ENCODE results near the gene ACTRT2. TPM values are rescaled to one million over a fixed set of nuclear protein-coding genes. Genes with fewer than 3 reads are reported as not detected.

The ACTRT2 gene
- total and polyA plus RNA-seq, 8 donors, result not detected

DNA sequence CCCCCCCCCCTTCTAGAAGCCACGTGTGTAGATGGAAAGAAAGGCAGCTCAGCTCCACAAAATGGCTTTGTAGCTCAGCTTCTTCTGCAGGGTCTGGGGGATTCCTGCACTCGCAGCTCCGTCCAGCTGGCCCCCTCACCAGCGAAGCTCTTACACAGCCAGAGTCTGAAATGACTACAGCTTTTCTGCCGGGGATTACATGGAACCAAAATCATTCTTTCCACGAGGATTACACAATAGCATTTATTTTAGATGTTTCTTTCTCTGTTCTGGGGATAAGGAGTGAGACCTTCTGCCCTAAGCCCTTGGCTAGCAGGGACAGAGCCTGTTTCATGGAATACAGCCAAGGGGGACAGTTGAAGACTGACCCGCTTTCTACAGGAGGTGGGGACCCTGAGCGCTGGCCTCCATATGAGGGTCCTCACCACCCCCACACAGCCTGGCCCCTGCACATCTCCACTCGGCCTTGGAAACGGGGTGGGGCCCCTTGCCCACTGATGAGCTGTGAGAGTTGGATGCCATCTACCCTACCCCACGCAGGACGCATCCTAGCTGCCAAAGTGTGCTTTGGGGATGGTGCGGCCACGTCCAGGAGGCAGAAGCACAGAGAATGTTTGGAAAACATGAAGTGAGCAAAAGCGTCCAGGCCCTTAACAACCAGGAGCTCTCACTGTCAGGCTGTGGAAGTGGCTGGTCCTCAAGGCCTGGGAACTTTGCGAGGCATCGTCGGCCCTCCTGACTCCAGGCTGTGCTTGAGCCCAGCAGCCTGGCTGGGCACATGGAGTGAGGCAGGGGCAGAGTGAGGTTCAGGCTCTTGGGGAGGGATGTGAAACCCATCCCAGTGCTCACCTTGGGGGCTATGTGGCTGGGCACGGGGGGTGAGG, 14.5 kb downstream of the ACTRT2 start:
- TF ChIP-seq POLR2AphosphoS5 (IDR thresholded peaks at IDR 0.05) (no peak), EP300 (IDR thresholded peaks at IDR 0.05) (no peak), POLR2A (IDR thresholded peaks at IDR 0.05) (no peak)
- TF ChIP-seq, protein P1, sequence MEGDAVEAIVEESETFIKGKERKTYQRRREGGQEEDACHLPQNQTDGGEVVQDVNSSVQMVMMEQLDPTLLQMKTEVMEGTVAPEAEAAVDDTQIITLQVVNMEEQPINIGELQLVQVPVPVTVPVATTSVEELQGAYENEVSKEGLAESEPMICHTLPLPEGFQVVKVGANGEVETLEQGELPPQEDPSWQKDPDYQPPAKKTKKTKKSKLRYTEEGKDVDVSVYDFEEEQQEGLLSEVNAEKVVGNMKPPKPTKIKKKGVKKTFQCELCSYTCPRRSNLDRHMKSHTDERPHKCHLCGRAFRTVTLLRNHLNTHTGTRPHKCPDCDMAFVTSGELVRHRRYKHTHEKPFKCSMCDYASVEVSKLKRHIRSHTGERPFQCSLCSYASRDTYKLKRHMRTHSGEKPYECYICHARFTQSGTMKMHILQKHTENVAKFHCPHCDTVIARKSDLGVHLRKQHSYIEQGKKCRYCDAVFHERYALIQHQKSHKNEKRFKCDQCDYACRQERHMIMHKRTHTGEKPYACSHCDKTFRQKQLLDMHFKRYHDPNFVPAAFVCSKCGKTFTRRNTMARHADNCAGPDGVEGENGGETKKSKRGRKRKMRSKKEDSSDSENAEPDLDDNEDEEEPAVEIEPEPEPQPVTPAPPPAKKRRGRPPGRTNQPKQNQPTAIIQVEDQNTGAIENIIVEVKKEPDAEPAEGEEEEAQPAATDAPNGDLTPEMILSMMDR (IDR thresholded peaks at IDR 0.05), result no peak
- no peak overlapping the region for H3K27ac ChIP-seq
- DNase-seq, result no peak
- no peak overlapping the region for H3K4me3 ChIP-seq
- 76 to 80% (median 78%) methylated on average over 16 to 19 of the region's 19 CpGs for WGBS, 5 donors
- intact Hi-C loops (cut with DNase I; ENCODE audit: low total_unique reads), result no loop called here
- no peaks in the 10 kb centered on the region for H3K4me1 ChIP-seq
- peaks cover 0 to 57% (median 4%) of the 10 kb centered on the region in 3 donors for H3K27me3 ChIP-seq
- no peaks in the 10 kb centered on the region for H3K9me3 ChIP-seq
- no peaks in the 10 kb centered on the region for H3K36me3 ChIP-seq

DNA sequence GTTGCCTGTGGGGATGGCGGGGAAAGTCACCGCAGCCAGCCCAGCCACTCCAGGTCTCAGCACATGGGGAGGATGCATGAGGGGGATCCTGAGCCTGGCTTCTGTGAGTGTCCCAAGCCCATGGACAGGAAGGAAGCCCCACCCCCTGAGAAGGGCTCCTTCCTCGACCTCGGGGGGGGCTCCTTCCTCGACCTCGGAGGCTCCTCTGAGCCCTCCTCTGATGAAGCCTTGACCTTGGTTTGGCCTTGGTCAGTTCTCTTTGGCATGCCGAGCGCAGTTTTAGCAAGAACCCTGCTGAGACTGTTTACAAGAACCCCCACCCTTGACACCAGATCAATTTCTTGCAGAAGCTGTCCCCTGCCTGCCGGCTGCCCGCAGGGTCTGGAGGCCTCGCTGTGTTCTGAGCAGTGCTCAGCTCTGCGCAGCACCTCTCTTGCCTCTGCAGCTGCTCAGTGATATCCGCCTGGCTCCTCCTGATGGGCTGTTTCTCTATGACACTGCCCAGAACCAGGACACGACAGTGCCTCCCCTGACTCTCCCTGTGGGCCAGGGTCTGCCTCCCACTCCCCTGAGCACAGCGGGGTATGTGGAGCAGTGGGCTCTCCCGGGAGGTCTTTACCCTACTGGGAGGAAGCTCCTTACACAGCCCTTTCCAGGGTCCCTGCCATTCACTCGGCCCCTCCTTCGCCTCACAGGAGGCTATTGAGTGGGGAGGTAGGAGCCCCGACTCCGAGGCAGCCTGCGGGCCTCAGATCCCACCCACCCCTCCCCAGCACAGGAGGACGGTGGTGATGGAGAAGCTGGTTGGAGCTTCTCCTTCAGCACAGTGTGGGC, 15.4 kb downstream of the ACTRT2 start:
- Histone ChIP-seq H3K36me3 (no peaks in the 10 kb centered on the region), H3K4me3 (no peak overlapping the region), H3K4me1 (no peaks in the 10 kb centered on the region), H3K9me3 (no peaks in the 10 kb centered on the region), H3K27me3 (peaks cover 0 to 48% (median 4%) of the 10 kb centered on the region in 3 donors), H3K27ac (no peak overlapping the region)
- TF ChIP-seq POLR2AphosphoS5 (IDR thresholded peaks at IDR 0.05) (no peak), POLR2A (IDR thresholded peaks at IDR 0.05) (no peak), EP300 (IDR thresholded peaks at IDR 0.05) (no peak)
- TF ChIP-seq, protein P1 (IDR thresholded peaks at IDR 0.05), result no peak
- 58 to 68% (median 66%) methylated on average over 14 to 22 of the region's 22 CpGs for WGBS, 5 donors
- no peak for DNase-seq
- intact Hi-C loops (cut with DNase I; ENCODE audit: low total_unique reads), result no loop called here

DNA sequence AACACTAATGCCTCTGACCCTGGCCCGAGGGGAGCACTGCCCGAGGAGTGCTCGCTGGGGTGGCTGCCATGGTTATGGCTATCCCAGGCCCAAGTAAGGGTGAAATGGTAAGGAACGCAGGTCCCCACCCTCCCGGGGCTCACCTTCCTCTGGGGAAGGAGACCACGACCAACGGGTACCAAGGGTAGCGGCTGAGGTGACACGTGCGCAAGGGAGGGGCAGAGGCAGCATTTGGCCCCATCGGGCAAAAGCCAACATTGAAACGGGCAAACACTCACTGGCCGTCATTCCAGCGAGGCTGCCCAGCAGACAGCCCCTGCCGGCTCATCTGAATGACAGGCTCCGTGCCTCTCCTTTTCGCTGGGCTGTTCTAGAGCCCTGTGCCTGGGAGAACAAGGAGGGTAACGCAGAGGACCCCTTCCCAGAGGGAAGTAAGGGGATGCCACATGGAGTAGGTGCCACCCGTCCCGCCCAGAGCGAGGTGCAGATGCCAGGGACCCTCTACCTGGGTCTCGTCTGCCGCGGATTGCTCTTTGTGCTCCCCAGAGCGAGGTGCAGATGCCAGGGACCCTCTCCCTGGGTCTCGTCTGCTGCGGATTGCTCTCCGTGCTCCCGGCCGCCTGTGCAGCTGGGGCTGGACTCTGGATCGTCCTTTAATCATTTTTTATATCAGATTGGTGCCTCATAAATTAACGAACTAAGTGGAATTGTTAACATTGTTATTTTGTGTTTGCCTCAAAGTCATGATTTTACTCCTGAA, 16.2 kb downstream of the ACTRT2 start:
- H3K36me3 ChIP-seq, result no peaks in the 10 kb centered on the region
- no peak for DNase-seq
- no peak overlapping the region for H3K27ac ChIP-seq
- intact Hi-C loops (cut with DNase I; ENCODE audit: low total_unique reads), result no loop called here
- no peaks in the 10 kb centered on the region for H3K9me3 ChIP-seq
- TF ChIP-seq EP300 (IDR thresholded peaks at IDR 0.05), result no peak
- no peak for TF ChIP-seq POLR2A (IDR thresholded peaks at IDR 0.05)
- no peak for TF ChIP-seq POLR2AphosphoS5 (IDR thresholded peaks at IDR 0.05)
- TF ChIP-seq, protein P1 (IDR thresholded peaks at IDR 0.05), result no peak
- H3K27me3 ChIP-seq, result peaks cover 0 to 44% (median 4%) of the 10 kb centered on the region in 3 donors
- no peak overlapping the region for H3K4me3 ChIP-seq
- no peaks in the 10 kb centered on the region for H3K4me1 ChIP-seq
- 81 to 89% (median 87%) methylated on average over 18 to 32 of the region's 32 CpGs for WGBS, 5 donors

DNA sequence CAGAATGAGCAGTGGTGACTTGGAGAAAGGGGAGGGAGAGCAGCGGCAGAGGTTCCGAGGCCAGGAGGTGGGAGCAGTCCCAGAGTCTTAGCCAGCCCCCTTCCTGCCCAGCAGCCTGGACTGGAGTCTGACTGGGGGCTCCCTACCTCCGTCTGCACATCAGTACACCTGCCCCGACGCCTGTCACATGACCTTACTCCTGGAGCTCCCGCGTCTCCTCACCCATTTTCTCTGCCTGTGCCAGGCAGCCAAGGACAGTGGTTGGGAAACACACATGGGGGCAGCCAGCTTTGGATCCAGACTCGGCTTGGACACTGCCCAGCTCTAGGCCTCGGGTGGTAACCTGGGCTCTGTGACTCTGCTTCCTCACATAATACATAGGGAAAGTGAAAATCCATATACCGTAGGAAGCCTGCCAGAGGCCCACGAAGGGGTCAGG, 16.9 kb downstream of the ACTRT2 start:
- no peaks in the 10 kb centered on the region for H3K4me1 ChIP-seq
- H3K36me3 ChIP-seq, result no peaks in the 10 kb centered on the region
- no peak overlapping the region for H3K27ac ChIP-seq
- no peak overlapping the region for H3K4me3 ChIP-seq
- H3K27me3 ChIP-seq, result peaks cover 0 to 43% (median 4%) of the 10 kb centered on the region in 3 donors
- TF ChIP-seq POLR2AphosphoS5 (IDR thresholded peaks at IDR 0.05) (no peak), EP300 (IDR thresholded peaks at IDR 0.05) (no peak), POLR2A (IDR thresholded peaks at IDR 0.05) (no peak)
- TF ChIP-seq, protein P1 (IDR thresholded peaks at IDR 0.05), result no peak
- no peaks in the 10 kb centered on the region for H3K9me3 ChIP-seq
- no peak for DNase-seq
- intact Hi-C loops (cut with DNase I; ENCODE audit: low total_unique reads), result no loop called here
- 70 to 88% (median 81%) methylated on average over 5 to 11 of the region's 11 CpGs for WGBS, 5 donors
